GM18858 (cell line): Measurements from ENCODE around the gene GPC3.

Source experiments
- ATAC-seq: cut with Tn5 transposase; IDR thresholded peaks from one replicate; pipeline ENCODE4 v1.9.1; 2021; ENCODE audit not compliant: unreplicated experiment

GPC3 gene

GRCh38 chrX:133852401-133852800 lies 133.0 kb downstream of the GPC3 start:
- ATAC-seq = no peak

GRCh38 chrX:133850399-133850798 lies 135.0 kb downstream of the GPC3 start:
- no peak for ATAC-seq

GRCh38 chrX:133849676-133850075 lies 135.7 kb downstream of the GPC3 start:
- ATAC-seq = no peak

GRCh38 chrX:133847340-133847994 lies 137.9 kb downstream of the GPC3 start:
- ATAC-seq = no peak

- ATAC-seq = no peak
Measured at GRCh38 chrX:133846311-133846710, 139.1 kb downstream of the GPC3 start.

GRCh38 chrX:133840415-133840814 lies 145.0 kb downstream of the GPC3 start:
- no peak for ATAC-seq

GRCh38 chrX:133838761-133839676 lies 146.4 kb downstream of the GPC3 start:
- no peak for ATAC-seq

- ATAC-seq = no peak
Measured at GRCh38 chrX:133837091-133837490, 148.3 kb downstream of the GPC3 start.

GRCh38 chrX:133836561-133836960 lies 148.8 kb downstream of the GPC3 start:
- no peak for ATAC-seq

- ATAC-seq = no peak
Measured at GRCh38 chrX:133834771-133835170, 150.6 kb downstream of the GPC3 start.

- no peak for ATAC-seq
Measured at GRCh38 chrX:133819546-133819945, 165.8 kb downstream of the GPC3 start.

GRCh38 chrX:133818019-133818418 lies 167.4 kb downstream of the GPC3 start:
- ATAC-seq = no peak

- no peak for ATAC-seq
Measured at GRCh38 chrX:133815496-133815895, 169.9 kb downstream of the GPC3 start.

GRCh38 chrX:133813971-133814370 lies 171.4 kb downstream of the GPC3 start:
- no peak for ATAC-seq

- no peak for ATAC-seq
Measured at GRCh38 chrX:133812402-133812801, 173.0 kb downstream of the GPC3 start.

- no peak for ATAC-seq
Measured at GRCh38 chrX:133810925-133811324, 174.5 kb downstream of the GPC3 start.

GRCh38 chrX:133804072-133804471 lies 181.3 kb downstream of the GPC3 start:
- ATAC-seq = no peak

GRCh38 chrX:133796282-133796681 lies 189.1 kb downstream of the GPC3 start:
- no peak for ATAC-seq

- ATAC-seq = no peak
Measured at GRCh38 chrX:133794126-133794525, 191.3 kb downstream of the GPC3 start.

- no peak for ATAC-seq
Measured at GRCh38 chrX:133793626-133794025, 191.8 kb downstream of the GPC3 start.

GRCh38 chrX:133792198-133792953 lies 193.0 kb downstream of the GPC3 start:
- ATAC-seq = peak; percentile 75

- ATAC-seq = no peak
Measured at GRCh38 chrX:133789829-133790228, 195.6 kb downstream of the GPC3 start.
